Stimulated activated CD8-positive, alpha-beta memory T cell treated with anti-CD3 and anti-CD28 coated beads, Interleukin-12 subunit alpha, Interleukin-12 subunit beta, amount 100 ng/mL, for 4 hours (primary cell): Measurements from ENCODE around the gene ZNF763.
"Not testable (repeated sequence)": the region's sequence is repeated elsewhere in the genome, so short reads cannot be mapped to it uniquely, and the experiment has no call there.

Experiments used
- DNase-seq: peaks from one replicate; pipeline ENCODE4 v3.0.0-alpha.2; 2020; ENCODE audit warnings: low read depth

The ZNF763 gene

GRCh38 chr19:11964858-11965645 is at the start of gene ZNF763:
TSS of gene ZNF763 (plus strand) at chr19:11965040. CDS start at chr19:11965209, 169 bp downstream.
- peak; percentile 70 for DNase-seq

GRCh38 chr19:11921852-11922495 is 42.9 kb upstream of the ZNF763 start:
- DNase-seq = no peak

GRCh38 chr19:11924886-11925650 is 39.8 kb upstream of the ZNF763 start, which contains the start of gene ZNF700:
TSS of gene ZNF700 (plus strand) at chr19:11925107. CDS start at chr19:11925211, 104 bp downstream.
- DNase-seq = peak; percentile 83

- not testable (repeated sequence) for DNase-seq
Observed at GRCh38 chr19:11925651-11926187, 39.1 kb upstream of the ZNF763 start.

- no peak for DNase-seq
Observed at GRCh38 chr19:11927227-11927626, 37.6 kb upstream of the ZNF763 start.

GRCh38 chr19:11931051-11931450 is 33.8 kb upstream of the ZNF763 start:
- DNase-seq = no peak

GRCh38 chr19:11931513-11931912 is 33.3 kb upstream of the ZNF763 start:
- DNase-seq = no peak

- not testable (repeated sequence) for DNase-seq
Observed at GRCh38 chr19:11935829-11936228, 29.0 kb upstream of the ZNF763 start.

GRCh38 chr19:11938383-11938782 is 26.5 kb upstream of the ZNF763 start:
- DNase-seq = not testable (repeated sequence)

GRCh38 chr19:11941361-11941887 is 23.4 kb upstream of the ZNF763 start:
- DNase-seq = not testable (repeated sequence)

GRCh38 chr19:11942008-11942842 is 22.6 kb upstream of the ZNF763 start:
- no peak for DNase-seq

- DNase-seq = no peak
Observed at GRCh38 chr19:11942843-11943108, 22.1 kb upstream of the ZNF763 start.

- DNase-seq = no peak
Observed at GRCh38 chr19:11944656-11945055, 20.2 kb upstream of the ZNF763 start.

- no peak for DNase-seq
Observed at GRCh38 chr19:11948646-11949045, 16.2 kb upstream of the ZNF763 start.

- no peak for DNase-seq
Observed at GRCh38 chr19:11949201-11949600, 15.6 kb upstream of the ZNF763 start.

- DNase-seq = not testable (repeated sequence)
Observed at GRCh38 chr19:11949614-11950080, 15.2 kb upstream of the ZNF763 start.

GRCh38 chr19:11950312-11950711 is 14.5 kb upstream of the ZNF763 start:
- DNase-seq = no peak

GRCh38 chr19:11963566-11964355 is 1.1 kb upstream of the ZNF763 start:
- DNase-seq = peak; percentile 45

- DNase-seq = no peak
Observed at GRCh38 chr19:11964496-11964857, 363 bp upstream of the ZNF763 start.

GRCh38 chr19:11970174-11970573 is 5.3 kb downstream of the ZNF763 start:
- DNase-seq = no peak
